GM19240 (cell line): ENCODE results near the gene NT5DC4.

Experiments
- DNase-seq: peaks from one replicate; pipeline ENCODE4 v3.0.0; 2011; ENCODE audit warnings: low spot score; ENCODE audit not compliant: insufficient read length

The NT5DC4 gene

GRCh38 chr2:112723547-112723940, 2.7 kb downstream of the NT5DC4 start:
- DNase-seq, result no peak

- DNase-seq, result no peak
Measured at GRCh38 chr2:112723995-112724394, 3.2 kb downstream of the NT5DC4 start.

- DNase-seq, result no peak
Measured at GRCh38 chr2:112724591-112725525, 4.0 kb downstream of the NT5DC4 start.

GRCh38 chr2:112725545-112726457, 5.0 kb downstream of the NT5DC4 start:
- no peak for DNase-seq

GRCh38 chr2:112726487-112727190, 5.8 kb downstream of the NT5DC4 start:
- peak; percentile 86 for DNase-seq

- no peak for DNase-seq
Measured at GRCh38 chr2:112727276-112728028, 6.6 kb downstream of the NT5DC4 start.

GRCh38 chr2:112728029-112728362, 7.2 kb downstream of the NT5DC4 start:
- DNase-seq, result no peak

GRCh38 chr2:112728378-112729175, 7.8 kb downstream of the NT5DC4 start:
- DNase-seq, result no peak

- DNase-seq, result no peak
Measured at GRCh38 chr2:112730216-112730615, 9.4 kb downstream of the NT5DC4 start.

- no peak for DNase-seq
Measured at GRCh38 chr2:112730791-112731190, 10.0 kb downstream of the NT5DC4 start.

- no peak for DNase-seq
Measured at GRCh38 chr2:112731479-112731878, 10.7 kb downstream of the NT5DC4 start.

- no peak for DNase-seq
Measured at GRCh38 chr2:112733456-112733855, 12.6 kb downstream of the NT5DC4 start.

GRCh38 chr2:112733871-112734270, 13.1 kb downstream of the NT5DC4 start:
- DNase-seq, result no peak

- no peak for DNase-seq
Measured at GRCh38 chr2:112737542-112738232, 16.9 kb downstream of the NT5DC4 start.

GRCh38 chr2:112740527-112740926, 19.7 kb downstream of the NT5DC4 start:
- DNase-seq, result no peak

GRCh38 chr2:112749755-112750559, 29.1 kb downstream of the NT5DC4 start:
- peak; percentile 65 for DNase-seq

GRCh38 chr2:112750560-112750843, 29.7 kb downstream of the NT5DC4 start:
- no peak for DNase-seq

GRCh38 chr2:112751451-112752197, 30.8 kb downstream of the NT5DC4 start:
- DNase-seq, result no peak
